NCI-H82 treated with DMSO at 0.1 percent for 48 hours (cell line): Measurements from ENCODE around the gene DOCK11.
"Not testable (repeated sequence)": the region's sequence is repeated elsewhere in the genome, so short reads cannot be mapped to it uniquely, and the experiment has no call there.

Experiments used
- DNase-seq: peaks from one replicate; lab custom pipeline; 2025; ENCODE audit not compliant: unreplicated experiment; lab: John Stamatoyannopoulos, UW

DOCK11 gene

GRCh38 chrX:118729042-118729652 is 233.5 kb downstream of the DOCK11 start:
- no peak for DNase-seq

GRCh38 chrX:118730500-118731247 is 235.1 kb downstream of the DOCK11 start:
- no peak for DNase-seq

GRCh38 chrX:118732551-118732950 is 236.9 kb downstream of the DOCK11 start:
- DNase-seq, result not testable (repeated sequence)

- DNase-seq, result no peak
Observed at GRCh38 chrX:118734909-118735308, 239.3 kb downstream of the DOCK11 start.
